Measurements from ENCODE around the gene MX1.

The MX1 gene

GRCh38 chr21:41432562-41433460 is 6.8 kb downstream of the MX1 start:
- no peak for TF ChIP-seq POLR2A (IDR thresholded peaks at IDR 0.05; ENCODE audit: low read depth, low read length)
- DNase-seq (ENCODE audit: insufficient read length, low spot score) (no peak), FAIRE-seq (no peak)

DNA sequence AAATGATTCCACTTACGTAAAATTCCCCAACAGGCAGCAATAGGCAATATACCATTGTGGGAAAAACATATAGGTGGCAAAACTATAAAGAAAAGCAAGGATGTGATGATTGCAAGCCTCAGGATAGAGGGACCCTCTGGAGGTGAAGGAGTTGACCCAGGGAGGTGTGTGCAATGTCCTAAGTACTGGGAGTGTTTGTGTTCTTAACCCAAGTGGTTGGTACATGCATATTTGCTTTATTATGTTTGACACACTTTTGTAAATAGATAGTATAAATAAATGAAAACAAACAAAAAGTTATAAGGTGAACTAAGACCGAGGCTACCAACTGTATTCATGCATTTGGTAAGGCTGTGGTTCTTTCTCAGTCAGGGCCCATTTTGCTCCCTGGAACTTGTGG is 7.5 kb downstream of the MX1 start:
- no peak for DNase-seq (ENCODE audit: insufficient read length, low spot score)
- TF ChIP-seq POLR2A (IDR thresholded peaks at IDR 0.05; ENCODE audit: low read depth, low read length) = no peak
- no peak for FAIRE-seq

GRCh38 chr21:41435706-41436105 is 9.7 kb downstream of the MX1 start:
- TF ChIP-seq POLR2A (IDR thresholded peaks at IDR 0.05; ENCODE audit: low read depth, low read length) = no peak
- FAIRE-seq (no peak), DNase-seq (ENCODE audit: insufficient read length, low spot score) (no peak)

GRCh38 chr21:41437729-41438128 is 11.7 kb downstream of the MX1 start:
- FAIRE-seq (no peak), DNase-seq (ENCODE audit: insufficient read length, low spot score) (no peak)
- no peak for TF ChIP-seq POLR2A (IDR thresholded peaks at IDR 0.05; ENCODE audit: low read depth, low read length)

GRCh38 chr21:41438425-41439113 is 12.5 kb downstream of the MX1 start:
- DNase-seq (ENCODE audit: insufficient read length, low spot score) (no peak), FAIRE-seq (no peak)
- TF ChIP-seq POLR2A (IDR thresholded peaks at IDR 0.05; ENCODE audit: low read depth, low read length) = no peak

DNA sequence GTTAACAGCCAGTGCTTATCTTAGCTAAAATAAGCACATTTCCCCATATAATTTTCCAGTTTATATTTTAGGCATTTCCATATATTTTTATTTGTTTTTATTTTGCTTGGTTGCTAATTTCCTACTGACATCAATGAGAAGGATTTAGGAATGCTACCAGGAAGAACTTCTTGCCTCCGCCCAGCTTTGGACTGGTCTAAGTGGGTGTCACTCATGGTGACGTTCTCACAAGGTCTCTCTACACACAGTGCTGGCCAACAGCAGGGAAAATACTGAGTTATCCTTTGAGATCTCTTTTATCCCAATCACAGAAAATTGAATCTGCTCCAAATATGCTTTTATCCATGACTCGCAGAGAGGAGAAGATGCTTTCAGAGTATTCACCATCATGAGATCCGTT is 13.2 kb downstream of the MX1 start:
- DNase-seq (ENCODE audit: insufficient read length, low spot score) (no peak), FAIRE-seq (no peak)
- TF ChIP-seq POLR2A (IDR thresholded peaks at IDR 0.05; ENCODE audit: low read depth, low read length) = no peak

DNA sequence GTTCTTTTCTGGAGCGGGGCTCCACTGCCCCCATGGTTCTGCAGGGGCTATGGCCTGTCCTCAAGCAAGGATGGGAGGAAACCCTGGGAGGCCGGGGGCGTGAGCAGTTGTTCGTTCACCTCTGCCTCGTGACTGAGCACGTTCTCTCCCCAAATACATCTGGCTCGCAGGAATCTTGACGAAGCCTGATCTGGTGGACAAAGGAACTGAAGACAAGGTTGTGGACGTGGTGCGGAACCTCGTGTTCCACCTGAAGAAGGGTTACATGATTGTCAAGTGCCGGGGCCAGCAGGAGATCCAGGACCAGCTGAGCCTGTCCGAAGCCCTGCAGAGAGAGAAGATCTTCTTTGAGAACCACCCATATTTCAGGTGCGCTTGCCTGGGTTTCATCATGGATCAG is 15.5 kb downstream of the MX1 start:
- FAIRE-seq = no peak
- no peak for TF ChIP-seq POLR2A (IDR thresholded peaks at IDR 0.05; ENCODE audit: low read depth, low read length)
- no peak for DNase-seq (ENCODE audit: insufficient read length, low spot score)

- DNase-seq (ENCODE audit: insufficient read length, low spot score) = no peak
- no peak for FAIRE-seq
- no peak for TF ChIP-seq POLR2A (IDR thresholded peaks at IDR 0.05; ENCODE audit: low read depth, low read length)
Observed at GRCh38 chr21:41442481-41443186, 16.6 kb downstream of the MX1 start.

DNA sequence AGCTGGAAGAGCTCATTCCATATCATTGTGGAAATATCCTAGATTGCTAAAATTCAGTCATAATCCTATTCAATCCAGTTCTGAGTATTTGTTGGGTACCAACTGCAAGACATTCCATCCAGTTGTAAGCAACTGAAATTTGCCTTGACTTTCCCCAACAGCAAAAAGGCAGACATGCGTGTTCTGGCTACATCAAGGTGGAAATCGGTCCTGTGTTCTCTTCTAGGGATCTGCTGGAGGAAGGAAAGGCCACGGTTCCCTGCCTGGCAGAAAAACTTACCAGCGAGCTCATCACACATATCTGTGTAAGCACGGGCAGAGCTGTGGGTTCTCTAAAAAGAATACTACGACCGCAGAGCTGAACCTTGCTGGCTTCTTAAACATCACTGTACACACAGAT is 17.5 kb downstream of the MX1 start:
- FAIRE-seq (no peak), DNase-seq (ENCODE audit: insufficient read length, low spot score) (no peak)
- no peak for TF ChIP-seq POLR2A (IDR thresholded peaks at IDR 0.05; ENCODE audit: low read depth, low read length)

DNA sequence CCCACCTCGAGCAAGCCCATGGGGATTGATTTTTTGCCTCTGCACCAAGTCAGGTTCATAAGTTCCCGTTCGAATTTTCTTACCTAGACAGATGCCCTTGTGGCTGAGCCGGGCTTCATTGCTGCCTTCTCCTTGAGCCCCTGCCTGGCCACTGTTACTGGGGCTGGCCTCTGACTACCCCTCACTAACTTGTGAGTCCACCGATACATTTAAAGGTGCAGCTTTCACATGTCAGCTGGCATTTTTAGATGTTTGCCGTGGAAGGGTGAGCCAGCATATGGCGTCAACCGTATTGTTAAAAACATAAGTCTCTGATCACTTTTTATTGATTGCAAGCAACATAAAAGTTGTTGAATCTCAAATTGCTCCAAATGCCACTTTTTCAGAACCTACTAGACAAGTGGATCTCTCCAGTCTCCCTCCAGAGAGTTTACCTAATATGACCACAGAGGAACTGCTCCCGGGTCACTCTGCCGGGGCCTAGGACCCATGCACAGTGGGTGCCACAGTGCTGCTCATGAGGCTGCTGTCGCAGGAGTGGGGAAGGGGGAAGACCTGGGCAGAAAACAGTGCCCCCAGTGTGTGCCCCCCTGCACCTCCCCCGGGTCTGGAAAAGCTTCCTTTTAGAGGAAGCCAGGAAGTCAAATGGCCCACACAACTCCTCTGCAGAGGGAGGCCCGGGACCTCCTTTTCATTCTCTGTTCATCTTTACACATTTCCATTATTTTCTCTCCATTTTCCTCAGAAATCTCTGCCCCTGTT is 18.8 kb downstream of the MX1 start:
- no peak for TF ChIP-seq POLR2A (IDR thresholded peaks at IDR 0.05; ENCODE audit: low read depth, low read length)
- FAIRE-seq = no peak

DNA sequence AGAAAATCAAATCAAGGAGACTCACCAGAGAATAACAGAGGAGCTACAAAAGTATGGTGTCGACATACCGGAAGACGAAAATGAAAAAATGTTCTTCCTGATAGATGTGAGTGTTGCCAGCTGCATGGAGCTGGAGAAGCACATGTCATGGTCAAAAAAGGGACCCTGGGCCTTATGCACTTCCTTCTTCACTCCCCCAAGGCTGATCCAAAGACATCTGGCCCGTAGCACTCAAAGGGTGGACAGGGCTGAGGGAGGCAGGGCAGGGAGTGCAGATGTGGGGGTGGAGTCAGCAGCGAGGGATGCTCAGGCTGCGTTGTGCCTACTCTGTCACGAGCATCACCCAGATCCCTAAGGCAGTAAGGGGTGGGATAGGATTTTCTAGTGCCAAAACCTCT is 19.4 kb downstream of the MX1 start:
- no peak for DNase-seq (ENCODE audit: insufficient read length, low spot score)
- no peak for TF ChIP-seq POLR2A (IDR thresholded peaks at IDR 0.05; ENCODE audit: low read depth, low read length)
- FAIRE-seq = no peak

More for the DNA sequence above, 18.8 kb downstream of the MX1 start:
- no peak for DNase-seq (ENCODE audit: insufficient read length, low spot score)

DNA sequence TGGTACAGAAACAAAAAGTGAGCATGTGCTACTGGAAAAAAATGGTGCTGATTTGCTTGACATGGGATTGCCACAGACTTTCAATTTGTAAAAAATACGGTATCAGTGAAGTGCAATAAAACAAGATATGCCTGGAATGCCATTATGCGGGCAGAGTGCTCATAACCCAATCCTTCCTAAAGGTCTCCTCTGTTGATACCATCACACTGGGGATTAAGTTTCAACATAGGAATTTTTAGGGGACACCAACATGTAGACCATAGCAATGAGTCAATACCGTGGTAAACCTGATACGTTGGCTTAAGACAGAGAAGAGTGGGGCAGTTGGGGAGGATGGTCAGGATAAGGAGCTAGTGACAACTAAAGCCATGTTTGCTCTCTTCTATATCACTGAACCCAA is 20.5 kb downstream of the MX1 start:
- DNase-seq (ENCODE audit: insufficient read length, low spot score) (no peak), FAIRE-seq (no peak)
- no peak for TF ChIP-seq POLR2A (IDR thresholded peaks at IDR 0.05; ENCODE audit: low read depth, low read length)

DNA sequence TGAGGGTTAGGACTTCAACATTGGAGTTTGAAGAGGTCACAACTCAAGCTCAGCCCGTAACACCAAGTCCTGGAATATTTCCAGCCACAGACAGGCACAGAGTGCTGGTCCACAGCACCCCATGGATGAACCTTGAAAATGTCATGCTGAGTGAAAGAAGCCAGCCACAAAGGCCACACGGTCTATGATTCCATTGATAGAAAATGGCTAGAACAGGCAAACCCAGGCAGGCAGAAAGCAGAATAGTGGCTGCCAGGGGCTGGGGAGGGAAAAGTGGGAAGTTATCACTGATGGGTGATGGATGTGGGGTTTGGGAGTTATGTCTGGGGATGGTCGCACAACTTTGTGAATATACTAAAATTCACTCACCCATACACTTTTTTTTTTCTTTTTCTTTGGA is 21.3 kb downstream of the MX1 start:
- no peak for FAIRE-seq
- DNase-seq (ENCODE audit: insufficient read length, low spot score) = no peak
- TF ChIP-seq POLR2A (IDR thresholded peaks at IDR 0.05; ENCODE audit: low read depth, low read length) = no peak

GRCh38 chr21:41449613-41450012 is 23.6 kb downstream of the MX1 start:
- FAIRE-seq (no peak), DNase-seq (ENCODE audit: insufficient read length, low spot score) (no peak)
- TF ChIP-seq POLR2A (IDR thresholded peaks at IDR 0.05; ENCODE audit: low read depth, low read length) = no peak

Data from H54 (cell line).